Astrocyte (in vitro differentiated cells and primary cell): Measurements from ENCODE around the gene NWD2.

Experiments
- EZH2 ChIP-seq: IDR thresholded peaks from 2 replicates; pipeline ENCODE4 v1.6.1; 2012; ENCODE audit warnings: mild to moderate bottlenecking, low read length, inconsistent platforms; ENCODE audit not compliant: insufficient read depth
- TF ChIP-seq, protein P1 (sequence below): IDR thresholded peaks from 2 replicates; pipeline ENCODE4 v1.5.1; 2011; ENCODE audit warnings: low read depth, mild to moderate bottlenecking, inconsistent platforms, low read length, moderate library complexity; ENCODE audit not compliant: insufficient read depth

DNA sequence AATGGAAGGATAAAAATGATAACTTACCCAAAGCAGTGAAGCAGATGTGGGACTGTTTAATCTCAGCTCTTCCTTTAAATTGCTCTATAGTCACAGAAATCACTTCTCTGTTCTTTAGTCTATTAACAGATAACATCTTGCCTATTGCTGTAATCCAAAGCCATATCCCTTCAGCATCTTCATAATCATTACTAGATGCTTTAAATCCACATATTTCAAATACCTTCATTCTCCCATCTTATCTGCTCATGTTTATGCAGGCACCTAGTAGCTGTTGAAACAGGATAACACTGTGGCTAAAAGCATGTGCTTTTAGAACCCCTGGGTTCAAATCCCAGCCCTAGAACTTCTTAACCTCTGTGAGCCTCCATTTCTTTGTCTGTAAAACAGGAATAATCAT, 231.7 kb downstream of the NWD2 start:
- TF ChIP-seq, protein P1, sequence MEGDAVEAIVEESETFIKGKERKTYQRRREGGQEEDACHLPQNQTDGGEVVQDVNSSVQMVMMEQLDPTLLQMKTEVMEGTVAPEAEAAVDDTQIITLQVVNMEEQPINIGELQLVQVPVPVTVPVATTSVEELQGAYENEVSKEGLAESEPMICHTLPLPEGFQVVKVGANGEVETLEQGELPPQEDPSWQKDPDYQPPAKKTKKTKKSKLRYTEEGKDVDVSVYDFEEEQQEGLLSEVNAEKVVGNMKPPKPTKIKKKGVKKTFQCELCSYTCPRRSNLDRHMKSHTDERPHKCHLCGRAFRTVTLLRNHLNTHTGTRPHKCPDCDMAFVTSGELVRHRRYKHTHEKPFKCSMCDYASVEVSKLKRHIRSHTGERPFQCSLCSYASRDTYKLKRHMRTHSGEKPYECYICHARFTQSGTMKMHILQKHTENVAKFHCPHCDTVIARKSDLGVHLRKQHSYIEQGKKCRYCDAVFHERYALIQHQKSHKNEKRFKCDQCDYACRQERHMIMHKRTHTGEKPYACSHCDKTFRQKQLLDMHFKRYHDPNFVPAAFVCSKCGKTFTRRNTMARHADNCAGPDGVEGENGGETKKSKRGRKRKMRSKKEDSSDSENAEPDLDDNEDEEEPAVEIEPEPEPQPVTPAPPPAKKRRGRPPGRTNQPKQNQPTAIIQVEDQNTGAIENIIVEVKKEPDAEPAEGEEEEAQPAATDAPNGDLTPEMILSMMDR = no peak
- no peak for TF ChIP-seq EZH2
